ENCODE data around the gene COL5A1.

The COL5A1 gene

DNA sequence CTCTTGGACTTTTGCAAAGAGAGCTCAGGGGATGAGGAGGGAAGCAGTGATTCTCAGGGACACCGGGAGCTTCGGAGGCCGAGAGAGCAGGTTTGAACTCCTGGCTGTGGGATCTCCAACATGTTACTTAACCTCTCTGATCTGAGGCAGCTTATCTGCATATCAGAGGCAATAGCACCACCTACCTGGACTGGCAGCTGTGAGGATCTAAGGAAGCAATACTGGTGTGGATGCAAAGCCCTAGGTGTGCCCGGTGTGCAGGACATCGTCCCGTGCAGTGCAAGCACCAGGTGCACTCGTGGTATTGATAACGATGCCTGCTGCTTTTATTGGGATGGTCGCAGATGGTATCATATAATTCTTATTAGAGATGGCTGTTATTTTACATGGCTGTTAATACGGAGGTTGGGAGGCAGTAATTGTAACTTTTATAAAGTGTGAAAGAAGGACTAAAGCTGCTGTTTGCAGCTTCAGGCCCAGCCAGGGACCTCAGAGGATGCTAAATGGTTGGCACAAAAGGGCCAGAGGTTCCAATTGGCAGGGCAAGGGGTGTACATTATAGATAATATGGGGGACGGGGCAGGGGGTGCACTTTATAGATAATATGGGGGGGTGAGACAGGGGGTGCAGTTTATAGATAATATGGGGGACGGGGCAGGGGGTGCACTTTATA, 14.9 kb downstream of the COL5A1 start:
- DNase-seq (ENCODE audit: extremely low spot score): no peak
- TF ChIP-seq, protein P1, sequence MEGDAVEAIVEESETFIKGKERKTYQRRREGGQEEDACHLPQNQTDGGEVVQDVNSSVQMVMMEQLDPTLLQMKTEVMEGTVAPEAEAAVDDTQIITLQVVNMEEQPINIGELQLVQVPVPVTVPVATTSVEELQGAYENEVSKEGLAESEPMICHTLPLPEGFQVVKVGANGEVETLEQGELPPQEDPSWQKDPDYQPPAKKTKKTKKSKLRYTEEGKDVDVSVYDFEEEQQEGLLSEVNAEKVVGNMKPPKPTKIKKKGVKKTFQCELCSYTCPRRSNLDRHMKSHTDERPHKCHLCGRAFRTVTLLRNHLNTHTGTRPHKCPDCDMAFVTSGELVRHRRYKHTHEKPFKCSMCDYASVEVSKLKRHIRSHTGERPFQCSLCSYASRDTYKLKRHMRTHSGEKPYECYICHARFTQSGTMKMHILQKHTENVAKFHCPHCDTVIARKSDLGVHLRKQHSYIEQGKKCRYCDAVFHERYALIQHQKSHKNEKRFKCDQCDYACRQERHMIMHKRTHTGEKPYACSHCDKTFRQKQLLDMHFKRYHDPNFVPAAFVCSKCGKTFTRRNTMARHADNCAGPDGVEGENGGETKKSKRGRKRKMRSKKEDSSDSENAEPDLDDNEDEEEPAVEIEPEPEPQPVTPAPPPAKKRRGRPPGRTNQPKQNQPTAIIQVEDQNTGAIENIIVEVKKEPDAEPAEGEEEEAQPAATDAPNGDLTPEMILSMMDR (IDR thresholded peaks at IDR 0.05; ENCODE audit: control extremely low read depth, extremely low read depth, low read depth, missing control alignments): no peak
- ChIA-PET POLR2A (no interaction called here), CTCF (interaction anchor here (1.1 kb wide), 1 partner anchor 757 kb away, joined by 3 read pairs; no protein-coding TSS in a partner anchor)

DNA sequence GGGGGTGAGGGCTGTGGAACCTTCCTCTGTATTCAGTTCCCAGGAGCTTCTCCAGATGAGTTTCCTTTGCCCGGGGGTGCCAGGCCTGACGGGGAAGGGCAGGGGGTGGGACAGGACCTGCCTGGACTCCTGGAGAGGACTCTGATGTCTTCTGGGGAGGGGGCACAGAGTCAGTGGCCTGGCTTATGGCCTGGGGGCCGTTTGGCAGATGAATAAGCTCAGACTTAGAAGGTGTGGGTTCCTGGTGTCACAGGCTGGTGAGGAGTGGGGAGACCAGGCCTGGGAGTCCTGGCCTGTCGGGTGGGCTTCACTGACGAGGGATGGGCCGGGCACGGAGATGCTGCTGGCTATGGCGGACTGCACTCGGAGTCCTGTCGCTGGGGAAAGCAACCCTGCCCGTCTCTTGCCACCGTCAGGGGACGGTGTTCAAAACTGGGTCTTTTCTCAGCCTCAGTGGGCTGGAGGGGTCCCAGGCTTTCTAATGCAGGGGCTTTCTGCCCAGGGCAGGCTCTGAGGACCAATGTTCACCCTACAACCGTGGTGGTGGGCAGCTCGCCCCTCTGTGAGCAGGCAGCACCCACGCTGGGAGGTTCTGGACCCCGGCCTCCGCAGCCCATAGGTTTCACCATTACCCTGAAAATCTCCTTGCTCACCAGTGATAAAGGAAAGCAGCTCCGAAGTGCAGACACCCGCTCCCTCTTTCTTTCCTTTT, 16.2 kb downstream of the COL5A1 start:
- TF ChIP-seq, protein P1 (IDR thresholded peaks at IDR 0.05; ENCODE audit: control extremely low read depth, extremely low read depth, low read depth, missing control alignments): no peak
- CTCF ChIA-PET: interaction anchor here (1.0 kb wide), 1 partner anchor 10 kb away, joined by 3 read pairs; no protein-coding TSS in a partner anchor
- DNase-seq (ENCODE audit: extremely low spot score): no peak
- POLR2A ChIA-PET: no interaction called here

DNA sequence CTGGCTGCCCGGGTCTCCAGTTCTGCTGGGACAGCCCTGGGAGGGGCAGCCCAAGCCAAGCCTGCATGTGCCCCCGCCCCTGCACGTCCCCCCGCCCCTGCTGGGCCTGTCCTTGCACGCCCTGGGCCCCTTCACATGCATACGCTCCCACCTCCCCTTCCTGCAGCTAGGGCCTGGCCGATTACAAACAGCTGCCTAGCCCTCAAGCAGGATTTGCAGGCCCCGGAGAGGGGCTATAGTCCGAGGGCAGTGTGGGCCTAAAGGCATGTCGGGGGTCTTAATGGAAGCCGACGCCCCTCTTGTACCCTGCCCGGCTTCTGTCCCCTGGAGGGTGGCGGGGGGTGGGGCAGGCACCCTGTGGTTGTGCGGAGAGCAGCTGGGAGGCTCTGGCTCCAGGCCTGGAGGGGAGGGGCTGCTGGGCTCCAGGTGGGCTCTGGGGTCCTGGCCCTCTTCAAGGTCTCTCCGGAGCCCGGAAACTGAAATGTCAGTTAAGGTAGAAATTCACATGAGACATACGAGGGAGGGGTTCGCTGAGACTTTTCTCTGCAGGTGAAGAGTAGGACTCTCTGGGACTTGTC, 16.9 kb downstream of the COL5A1 start:
- CTCF ChIA-PET: interaction anchor here (1.0 kb wide), 1 partner anchor 11 kb away, joined by 3 read pairs; no protein-coding TSS in a partner anchor
- no peak for DNase-seq (ENCODE audit: extremely low spot score)
- POLR2A ChIA-PET: no interaction called here
- TF ChIP-seq, protein P1 (IDR thresholded peaks at IDR 0.05; ENCODE audit: control extremely low read depth, extremely low read depth, low read depth, missing control alignments): no peak

DNA sequence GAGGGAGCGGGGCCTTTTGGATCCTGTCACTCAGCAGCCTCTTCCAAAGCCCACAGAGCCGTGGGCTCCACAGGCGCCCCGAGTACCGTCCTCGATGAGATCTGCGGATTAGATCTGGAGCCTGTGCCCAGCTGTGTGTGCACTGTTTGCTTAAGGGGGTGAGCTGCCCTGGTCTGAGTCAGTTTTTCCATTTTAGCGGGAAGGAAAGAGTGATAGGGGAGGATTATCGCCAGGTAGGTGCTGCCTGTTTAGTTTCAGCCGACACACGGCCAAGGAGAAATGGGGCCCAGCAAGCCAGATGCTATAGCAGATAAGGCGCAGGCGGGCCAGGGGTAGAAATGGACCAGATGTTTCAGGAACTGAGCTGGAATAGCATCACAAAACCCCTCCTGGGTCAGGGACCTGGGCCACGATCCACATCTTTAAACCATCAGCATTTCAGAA, 18.1 kb downstream of the COL5A1 start:
- CTCF ChIA-PET: no interaction called here
- POLR2A ChIA-PET: no interaction called here
- TF ChIP-seq, protein P1 (IDR thresholded peaks at IDR 0.05; ENCODE audit: control extremely low read depth, extremely low read depth, low read depth, missing control alignments): no peak
- no peak for DNase-seq (ENCODE audit: extremely low spot score)

DNA sequence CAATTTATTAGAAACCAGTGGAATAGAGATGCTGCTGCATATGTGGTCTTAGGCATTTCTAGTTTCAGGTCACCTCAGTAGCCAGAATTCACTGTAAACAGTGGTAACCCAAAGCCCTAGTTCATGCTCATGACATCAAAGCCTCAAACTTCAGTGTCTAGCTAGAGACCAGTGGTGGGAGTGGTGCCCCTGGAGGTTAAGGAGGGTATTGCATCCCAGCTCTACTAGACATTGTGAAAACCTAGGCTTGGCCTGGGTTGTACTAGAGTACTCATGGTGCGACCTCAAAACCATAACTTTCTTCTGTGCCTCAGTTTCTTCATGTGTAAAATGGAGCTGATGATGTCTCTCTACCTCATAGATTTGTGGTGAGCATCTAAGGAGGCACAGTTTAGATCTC, 18.8 kb downstream of the COL5A1 start:
- CTCF ChIA-PET: interaction anchor here (1.2 kb wide), 1 partner anchor 10 kb away, joined by 5 read pairs; no protein-coding TSS in a partner anchor
- TF ChIP-seq, protein P1 (IDR thresholded peaks at IDR 0.05; ENCODE audit: control extremely low read depth, extremely low read depth, low read depth, missing control alignments): no peak
- no peak for DNase-seq (ENCODE audit: extremely low spot score)
- POLR2A ChIA-PET: no interaction called here

DNA sequence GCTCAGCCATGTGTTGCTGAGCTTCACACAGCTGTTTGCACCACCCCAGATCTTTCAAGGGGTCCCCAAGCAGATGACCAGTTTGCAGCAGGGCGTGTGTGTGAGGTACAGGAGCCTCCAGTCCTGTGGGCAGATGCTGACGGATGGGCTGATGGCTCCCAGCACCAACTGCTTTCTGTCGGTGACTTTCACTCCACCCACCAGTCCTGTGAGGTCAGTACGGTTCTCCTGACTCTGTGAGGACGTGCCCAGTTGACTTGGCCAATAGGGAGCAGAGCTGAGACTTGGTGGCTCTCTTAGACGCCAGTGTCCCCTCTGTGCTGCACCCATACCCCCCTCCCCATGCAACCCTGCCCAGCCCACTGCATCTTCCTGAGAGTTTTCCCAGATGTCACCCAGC, 19.7 kb downstream of the COL5A1 start:
- no peak for DNase-seq (ENCODE audit: extremely low spot score)

More for the DNA sequence above, 19.7 kb downstream of the COL5A1 start:
- ChIA-PET POLR2A (interaction anchor here (0.5 kb wide), 1 partner anchor 144 kb away, joined by 3 read pairs; no protein-coding TSS in a partner anchor), CTCF (interaction anchor here (1.2 kb wide), 1 partner anchor 9 kb away, joined by 5 read pairs; no protein-coding TSS in a partner anchor)
- TF ChIP-seq, protein P1 (IDR thresholded peaks at IDR 0.05; ENCODE audit: control extremely low read depth, extremely low read depth, low read depth, missing control alignments): no peak
